GM23338 (cell line): ENCODE results near the gene NELFA. TPM values are rescaled to one million over a fixed set of nuclear protein-coding genes. Genes with fewer than 3 reads are reported as not detected.

ENCODE experiments used
- ATAC-seq: fragments of 200-7000 bp; cut with Tn5 transposase; 3 replicates; pipeline ENCODE4 v1.9.1; 2020
- DNase-seq: peaks from one replicate; pipeline ENCODE4 v3.0.0-alpha.2; 2015; ENCODE audit warnings: low spot score
- H2AFZ ChIP-seq: fragments of 200-600 bp; sonication (generic); 2 replicates; pipeline ENCODE4 v1.8.0; 2016; ENCODE audit warnings: antibody characterized with exemption, mild to moderate bottlenecking, moderate library complexity
- H3F3A ChIP-seq: fragments of 200-600 bp; sonication (generic); replicated peaks from 2 replicates; pipeline ENCODE4 v1.8.0; 2017; ENCODE audit warnings: antibody characterized with exemption, mixed run types, low read depth
- H3K27ac ChIP-seq: fragments of 200-600 bp; sonication (generic); 2 replicates; pipeline ENCODE4 v1.6.1; 2016; ENCODE audit warnings: low read depth
- H3K27me3 ChIP-seq: fragments of 200-600 bp; sonication (generic); 2 replicates; pipeline ENCODE4 v1.8.0; 2016; ENCODE audit warnings: mild to moderate bottlenecking, mixed run types, moderate library complexity; ENCODE audit not compliant: insufficient read depth
- H3K36me3 ChIP-seq: fragments of 200-600 bp; sonication (generic); 2 replicates; pipeline ENCODE4 v1.8.0; 2016; ENCODE audit warnings: mild to moderate bottlenecking; ENCODE audit not compliant: insufficient read depth
- H3K4me1 ChIP-seq: fragments of 200-600 bp; sonication (generic); 2 replicates; pipeline ENCODE4 v1.8.0; 2016; ENCODE audit warnings: mild to moderate bottlenecking, moderate library complexity; ENCODE audit not compliant: insufficient read depth
- H3K4me2 ChIP-seq: fragments of 200-600 bp; sonication (generic); 2 replicates; pipeline ENCODE4 v1.7.1; 2017; ENCODE audit warnings: mixed run types
- H3K4me3 ChIP-seq: fragments of 200-600 bp; sonication (generic); 2 replicates; pipeline ENCODE4 v1.6.1; 2016; ENCODE audit warnings: mixed run types
- H3K79me2 ChIP-seq: fragments of 200-600 bp; sonication (generic); replicated peaks from 2 replicates; pipeline ENCODE4 v1.8.0; 2017; ENCODE audit warnings: mild to moderate bottlenecking; ENCODE audit not compliant: insufficient read depth
- H3K9me2 ChIP-seq: fragments of 200-600 bp; sonication (generic); 2 replicates; pipeline ENCODE4 v1.8.0; 2017; ENCODE audit not compliant: insufficient read depth
- H4K20me1 ChIP-seq: fragments of 200-600 bp; sonication (generic); replicated peaks from 2 replicates; pipeline ENCODE4 v1.8.0; 2017; ENCODE audit warnings: mild to moderate bottlenecking; ENCODE audit not compliant: insufficient read depth
- H3K27ac Mint-ChIP-seq: 2 replicates; pipeline ENCODE4 v1.8.0; 2020; ENCODE audit warnings: inconsistent platforms, mild to moderate bottlenecking, moderate library complexity, mixed read lengths
- H3K27me3 Mint-ChIP-seq: 3 replicates; pipeline ENCODE4 v1.8.0; 2022; ENCODE audit warnings: low read depth, mild to moderate bottlenecking, moderate library complexity, mixed read lengths, inconsistent platforms; ENCODE audit not compliant: insufficient read depth, poor library complexity
- H3K36me3 Mint-ChIP-seq: 3 replicates; pipeline ENCODE4 v1.8.0; 2021; ENCODE audit warnings: low read depth, mild to moderate bottlenecking, inconsistent platforms, moderate library complexity, mixed read lengths
- H3K4me1 Mint-ChIP-seq: 3 replicates; pipeline ENCODE4 v1.8.0; 2020; ENCODE audit warnings: mild to moderate bottlenecking, inconsistent platforms, mixed read lengths
- H3K4me3 Mint-ChIP-seq: 3 replicates; pipeline ENCODE4 v1.8.0; 2021; ENCODE audit warnings: moderate library complexity, mild to moderate bottlenecking, inconsistent platforms, mixed read lengths
- H3K9me3 Mint-ChIP-seq: 3 replicates; pipeline ENCODE4 v1.8.0; 2020; ENCODE audit warnings: moderate library complexity, mild to moderate bottlenecking, inconsistent platforms, mixed read lengths
- CREB1 ChIP-seq: fragments of 250-450 bp; sonication (Bioruptor Pico); IDR thresholded peaks from 2 replicates; pipeline ENCODE4 v1.5.0; 2020; ENCODE audit warnings: low read depth, mild to moderate bottlenecking, moderate library complexity
- CTCF ChIP-seq, 2 experiments: fragments of 200-600 bp in 1 of 2; sonication (generic) in 1 of 2; conservative IDR thresholded peaks; 2 replicates each; pipeline versions ENCODE4 v1.5.1 to v1.6.1; 2016 to 2017; ENCODE audit warnings: antibody characterized with exemption in 2 of 2, low read depth in 2 of 2, mild to moderate bottlenecking in 2 of 2, moderate library complexity in 1 of 2
- EZH2 ChIP-seq: fragments of 200-600 bp; sonication (generic); IDR thresholded peaks from one replicate; pipeline ENCODE4 v1.8.0; 2017; ENCODE audit warnings: antibody characterized with exemption, mild to moderate bottlenecking, low read depth; ENCODE audit not compliant: unreplicated experiment
- EZH2phosphoT487 ChIP-seq: fragments of 200-600 bp; sonication (generic); IDR thresholded peaks from one replicate; pipeline ENCODE4 v1.8.1; 2018; ENCODE audit warnings: antibody characterized with exemption; ENCODE audit not compliant: unreplicated experiment
- JUNB ChIP-seq: IDR thresholded peaks from one replicate; pipeline ENCODE4 v1.6.1; 2016; ENCODE audit warnings: antibody characterized with exemption; ENCODE audit not compliant: unreplicated experiment
- NANOG ChIP-seq: IDR thresholded peaks from 2 replicates; pipeline ENCODE4 v1.6.1; 2016; ENCODE audit warnings: antibody characterized with exemption, borderline replicate concordance
- POLR2AphosphoS5 ChIP-seq: IDR thresholded peaks from 2 replicates; pipeline ENCODE4 v1.6.1; 2016; ENCODE audit warnings: antibody characterized with exemption, low read depth
- STAT1 ChIP-seq: IDR thresholded peaks from one replicate; pipeline ENCODE4 v1.6.1; 2016; ENCODE audit warnings: antibody characterized with exemption; ENCODE audit not compliant: unreplicated experiment
- ZNF114 ChIP-seq: fragments of 250-450 bp; sonication (Bioruptor Pico); IDR thresholded peaks from 2 replicates; pipeline ENCODE4 v1.5.0; 2020; ENCODE audit warnings: mild to moderate bottlenecking, moderate library complexity
- ZNF331 ChIP-seq: fragments of 250-450 bp; sonication (Bioruptor Pico); IDR thresholded peaks from 2 replicates; pipeline ENCODE4 v1.5.0; 2020; ENCODE audit warnings: low read depth, mild to moderate bottlenecking, moderate library complexity
- polyA plus RNA-seq: library from polyadenylated mRNA; unstranded; fragments of >200 nt; fragmentation: Nextera tagmentation; extraction: Ambion mirVana; gene quantifications from 2 replicates; pipeline ENCODE4 v1.2.1, GENCODE V29; 2016
- total RNA-seq: library from RNA; depleted of rRNA; stranded (reverse); fragments of >200 nt; shearing (Covaris generic); gene quantifications from 2 replicates; pipeline ENCODE4 v1.2.3, GENCODE V29; 2014

The NELFA gene
- total and polyA plus RNA-seq, 2 experiments from 2014 or later = 62.8 to 63.3 TPM

- TF ChIP-seq EZH2 = no peak
- TF ChIP-seq CTCF (conservative IDR thresholded peaks at IDR 0.05; ENCODE audit: low read depth in 2 of 2) = no peak
These were observed 15.6 kb downstream of the NELFA start (continued) for GRCh38 chr4:1993169-1993516.

- Mint-ChIP-seq H3K27me3 (peaks cover 2% of the 10 kb centered on the region), H3K36me3 (peaks cover 43% of the 10 kb centered on the region), H3K9me3 (no peaks in the 10 kb centered on the region), H3K4me1 (no peaks in the 10 kb centered on the region), H3K4me3 (no peak overlapping the region), H3K27ac (no peak overlapping the region)
- Histone ChIP-seq H4K20me1 (peaks cover 64% of the 10 kb centered on the region), H3F3A (no peaks in the 10 kb centered on the region), H3K79me2 (peaks cover 74% of the 10 kb centered on the region), H2AFZ (no peak overlapping the region), H3K4me1 (no peaks in the 10 kb centered on the region), H3K9me2 (no peaks in the 10 kb centered on the region), H3K4me3 (no peak overlapping the region), H3K27me3 (no peaks in the 10 kb centered on the region), H3K27ac (peak overlapping the region; percentile 45; the same call in 1 of the 2 replicates), H3K4me2 (peak overlapping the region; percentile 43; the same call in 1 of the 2 replicates), H3K36me3 (no peaks in the 10 kb centered on the region)
- ATAC-seq = peak; percentile 97
- peak; percentile 89 for DNase-seq
- TF ChIP-seq CTCF (conservative IDR thresholded peaks at IDR 0.05; ENCODE audit: low read depth in 2 of 2) = peak; percentile 56 to 83
- TF ChIP-seq EZH2phosphoT487 = no peak
These were observed 16.2 kb downstream of the NELFA start for GRCh38 chr4:1992468-1993168.

- ATAC-seq (peak; percentile 11), DNase-seq (no peak)
- H3K36me3 ChIP-seq = no peaks in the 10 kb centered on the region
- H3K27ac Mint-ChIP-seq = no peak overlapping the region
- H3F3A ChIP-seq = no peaks in the 10 kb centered on the region
- peaks cover 56% of the 10 kb centered on the region for H4K20me1 ChIP-seq
- no peaks in the 10 kb centered on the region for H3K27me3 ChIP-seq
- H3K4me3 ChIP-seq = no peak overlapping the region
- H2AFZ ChIP-seq = no peak overlapping the region
- no peak overlapping the region for H3K27ac ChIP-seq
- no peaks in the 10 kb centered on the region for H3K9me2 ChIP-seq
- H3K4me1 ChIP-seq = no peaks in the 10 kb centered on the region
- H3K4me1 Mint-ChIP-seq = no peaks in the 10 kb centered on the region
- H3K79me2 ChIP-seq = peaks cover 66% of the 10 kb centered on the region
- peaks cover 2% of the 10 kb centered on the region for H3K27me3 Mint-ChIP-seq
- no peak overlapping the region for H3K4me2 ChIP-seq
- H3K9me3 Mint-ChIP-seq = no peaks in the 10 kb centered on the region
- peaks cover 41% of the 10 kb centered on the region for H3K36me3 Mint-ChIP-seq
- no peak overlapping the region; the same call in 2 of the 3 replicates for H3K4me3 Mint-ChIP-seq
- no peak for TF ChIP-seq CTCF (conservative IDR thresholded peaks at IDR 0.05; ENCODE audit: low read depth in 2 of 2)
- no peak for TF ChIP-seq NANOG
- no peak for TF ChIP-seq CREB1 (CRISPR knock-in tag)
- TF ChIP-seq STAT1 = no peak
- TF ChIP-seq JUNB = no peak
- no peak for TF ChIP-seq EZH2phosphoT487
- TF ChIP-seq ZNF114 (CRISPR knock-in tag) = no peak
- no peak for TF ChIP-seq POLR2AphosphoS5
- no peak for TF ChIP-seq ZNF331 (CRISPR knock-in tag)
- no peak for TF ChIP-seq EZH2
These were observed 17.0 kb downstream of the NELFA start for GRCh38 chr4:1991596-1992434.
